Measurements from ENCODE around the gene TLE3.
A peak's percentile ranks its signal among the peaks of the same experiment; 100 is the strongest.

The TLE3 gene

DNA sequence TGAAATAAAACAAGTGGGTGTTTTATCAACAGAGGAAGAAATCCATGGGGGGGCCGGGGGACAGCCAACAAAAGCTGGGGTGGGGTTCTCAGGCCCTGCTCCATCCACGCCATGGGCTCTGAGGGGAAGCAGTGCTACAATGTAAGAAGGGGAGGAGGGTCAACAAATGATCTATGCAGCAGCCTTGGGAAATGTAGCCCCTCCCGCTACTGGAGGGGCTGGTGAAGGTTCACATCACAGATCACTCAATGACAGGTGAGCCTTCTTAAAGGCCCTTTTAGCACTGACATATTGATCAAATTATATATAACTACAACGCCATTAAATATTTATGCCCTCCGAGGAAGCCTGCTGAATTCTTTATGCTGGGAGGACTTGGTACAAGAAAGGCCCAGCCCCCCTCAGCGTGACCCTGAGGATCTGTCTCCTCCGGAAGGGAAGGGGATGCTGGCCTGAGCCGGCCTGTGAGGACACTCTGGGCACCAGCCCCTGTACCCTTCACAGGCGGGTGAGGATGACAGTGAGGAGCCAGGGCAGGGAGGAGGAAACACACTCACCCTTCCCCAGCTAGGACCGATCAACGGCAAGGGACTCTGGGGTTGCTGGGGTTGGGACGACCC is 15.3 kb downstream of the TLE3 start:
- no peak for DNase-seq

DNA sequence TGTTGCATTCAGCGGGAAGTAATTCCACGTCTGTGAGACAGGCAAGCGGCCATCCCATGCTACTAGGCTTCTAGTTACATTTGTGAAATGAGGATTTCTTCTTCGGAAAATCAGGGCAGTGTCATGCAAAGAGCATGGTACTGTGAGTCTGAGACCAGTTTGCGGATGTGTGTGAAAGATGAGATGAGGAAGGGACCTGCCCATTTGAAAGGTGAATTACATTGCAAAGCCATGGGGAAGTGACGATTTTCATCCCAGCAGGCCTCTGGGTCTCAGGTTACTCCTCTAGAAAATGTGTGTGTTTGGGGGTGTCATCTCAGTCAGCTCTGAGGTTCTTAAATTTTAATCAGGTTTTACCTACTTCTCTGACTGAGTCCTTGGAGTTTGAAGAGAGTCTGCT is 16.1 kb downstream of the TLE3 start:
- no peak for DNase-seq

- no peak for DNase-seq
Observed at GRCh38 chr15:70080347-70080746, 17.4 kb downstream of the TLE3 start.

- DNase-seq: no peak
Observed at GRCh38 chr15:70079888-70080287, 17.8 kb downstream of the TLE3 start.

DNA sequence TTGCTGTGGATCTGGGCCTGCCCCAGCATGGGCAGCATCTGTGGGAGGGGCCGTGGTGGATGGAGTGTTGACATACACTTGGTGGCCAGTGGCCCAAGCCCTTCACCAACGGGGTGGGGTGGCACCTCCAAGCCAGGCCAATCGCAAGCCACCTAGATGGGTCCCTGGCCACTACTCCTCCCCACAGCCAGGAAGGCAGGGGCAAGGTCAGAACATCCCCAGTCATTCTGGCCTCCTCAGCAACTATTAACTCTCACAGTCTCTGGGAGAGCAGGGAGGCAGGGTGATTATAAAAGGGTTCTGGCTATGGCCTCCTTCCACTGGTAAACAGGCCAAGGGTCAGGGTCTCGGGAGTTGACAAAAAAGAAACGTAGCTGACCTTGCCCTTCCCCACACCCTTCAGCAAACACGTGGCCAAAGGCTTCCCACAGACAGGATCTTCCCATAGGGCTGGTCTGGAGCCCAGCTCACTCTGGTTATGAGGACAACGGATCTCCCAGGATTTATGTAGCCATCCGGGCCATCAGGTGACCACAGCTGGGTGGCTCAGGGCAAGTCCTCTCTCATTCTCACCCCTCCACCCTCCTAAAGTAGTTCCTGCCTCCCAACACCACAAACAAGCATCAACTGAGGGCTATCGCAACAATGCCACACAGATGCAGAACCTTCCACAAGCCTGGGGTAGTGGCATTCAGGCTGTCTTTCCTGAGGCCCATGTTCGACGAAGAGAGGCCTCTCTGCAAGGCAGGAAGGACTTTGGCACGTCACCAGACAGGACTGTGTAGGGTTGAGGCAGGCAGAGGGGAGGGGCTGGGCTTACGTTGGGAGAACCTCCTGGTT is 18.9 kb downstream of the TLE3 start:
- no peak for DNase-seq

DNA sequence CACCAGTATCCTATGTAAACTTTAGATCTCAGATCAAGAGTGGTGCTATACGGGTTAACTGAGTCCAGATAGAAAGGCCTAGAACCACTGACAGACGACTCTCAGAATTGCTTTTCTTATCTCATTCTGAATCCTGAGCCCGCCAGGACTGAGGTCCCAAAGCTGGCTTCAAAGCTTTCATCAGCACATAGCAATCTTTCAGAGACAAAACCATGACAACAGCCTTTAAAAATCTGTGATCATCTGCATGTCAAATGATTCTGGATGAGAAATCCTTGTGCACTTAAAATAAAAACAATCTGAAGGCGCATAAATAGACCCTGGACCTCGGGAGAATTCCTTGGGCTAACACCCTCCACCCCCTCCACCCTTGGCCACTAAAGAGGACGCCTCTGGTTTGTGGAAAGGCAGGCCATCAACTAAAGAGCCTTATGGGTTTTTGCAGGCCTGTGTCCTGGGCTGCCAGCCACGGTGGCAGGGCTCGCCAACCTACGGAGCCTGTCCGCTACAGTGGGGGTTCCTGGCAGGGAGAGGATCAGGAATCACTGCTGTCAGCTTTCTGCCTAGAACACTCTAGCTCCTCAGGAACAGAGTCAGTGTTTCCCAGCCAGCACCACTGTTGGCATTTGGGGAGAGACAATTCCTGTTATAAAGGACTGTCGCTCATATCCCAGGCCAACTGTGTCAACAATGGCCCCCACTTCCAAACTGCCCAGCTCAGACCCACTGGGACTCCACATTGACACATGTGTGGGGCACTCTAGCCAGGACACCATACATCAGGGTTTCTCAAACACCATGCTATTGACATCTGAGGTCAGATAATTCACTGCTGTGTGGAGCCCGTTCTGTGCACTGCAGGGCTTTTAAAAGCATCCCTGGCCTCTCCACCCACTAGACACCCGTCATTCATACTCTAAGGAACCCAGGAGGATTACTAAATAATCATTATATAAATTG is 20.2 kb downstream of the TLE3 start:
- DNase-seq: no peak

- no peak for DNase-seq
Observed at GRCh38 chr15:70074380-70074779, 23.3 kb downstream of the TLE3 start.

DNA sequence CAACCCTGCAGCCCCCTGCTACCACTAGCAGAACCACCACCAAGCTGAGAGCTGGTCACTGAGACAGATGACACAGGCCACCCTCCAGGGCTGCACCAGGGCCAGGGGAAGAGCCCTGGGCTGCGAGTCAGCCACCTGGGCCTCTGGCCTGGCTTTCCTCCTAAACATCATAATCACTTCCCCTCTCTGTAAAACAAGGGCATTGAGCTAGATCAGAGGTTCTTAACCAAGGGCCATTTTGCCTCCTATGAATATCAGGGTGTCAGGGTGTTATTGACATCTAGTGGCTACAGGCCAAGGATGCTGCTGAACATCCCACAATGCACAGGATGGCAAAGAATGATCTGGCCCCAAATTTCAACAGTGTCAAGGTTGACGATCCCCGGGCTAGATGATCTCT is 25.2 kb downstream of the TLE3 start:
- DNase-seq: no peak

- no peak for DNase-seq
Observed at GRCh38 chr15:70071799-70072198, 25.9 kb downstream of the TLE3 start.

GRCh38 chr15:70069716-70070115 is 28.0 kb downstream of the TLE3 start:
- DNase-seq: no peak

DNA sequence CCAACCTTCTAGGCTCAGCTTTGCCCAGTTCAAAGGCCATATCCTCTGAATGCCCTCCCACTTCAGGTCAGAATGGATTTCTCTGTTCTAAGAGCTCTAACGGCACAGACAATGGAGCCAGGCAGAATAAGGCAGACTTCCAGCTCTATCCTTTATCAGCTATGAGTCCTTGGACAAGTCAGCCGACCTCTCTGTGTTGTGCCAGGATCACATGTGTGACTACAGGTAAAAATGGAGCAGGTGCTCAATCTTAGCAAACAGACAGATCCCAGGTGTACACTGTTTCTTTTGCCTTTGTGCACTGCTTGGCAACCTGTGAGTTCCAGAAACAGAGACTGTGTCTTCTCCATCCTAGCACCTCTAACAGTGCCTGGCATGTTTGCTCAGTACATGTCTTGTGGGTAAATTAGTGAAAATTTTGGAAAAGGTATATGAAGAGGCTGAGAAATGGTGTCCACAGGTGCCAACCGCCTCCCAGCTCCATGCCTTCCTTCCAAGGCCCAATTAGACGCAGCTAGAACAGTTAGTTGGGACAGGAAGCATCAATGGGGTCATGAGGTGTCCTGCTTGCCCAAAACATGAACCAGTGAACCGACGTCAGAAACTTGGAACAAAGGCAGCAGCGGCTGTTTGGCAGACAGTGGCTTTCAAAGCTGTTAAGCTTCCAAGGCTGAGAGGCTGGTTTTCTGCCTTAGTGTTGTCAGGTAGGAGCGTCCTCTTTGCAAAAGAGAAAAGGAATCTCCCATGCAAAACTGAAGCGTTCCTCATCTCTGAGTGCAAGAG is 28.7 kb downstream of the TLE3 start:
- DNase-seq: no peak

DNA sequence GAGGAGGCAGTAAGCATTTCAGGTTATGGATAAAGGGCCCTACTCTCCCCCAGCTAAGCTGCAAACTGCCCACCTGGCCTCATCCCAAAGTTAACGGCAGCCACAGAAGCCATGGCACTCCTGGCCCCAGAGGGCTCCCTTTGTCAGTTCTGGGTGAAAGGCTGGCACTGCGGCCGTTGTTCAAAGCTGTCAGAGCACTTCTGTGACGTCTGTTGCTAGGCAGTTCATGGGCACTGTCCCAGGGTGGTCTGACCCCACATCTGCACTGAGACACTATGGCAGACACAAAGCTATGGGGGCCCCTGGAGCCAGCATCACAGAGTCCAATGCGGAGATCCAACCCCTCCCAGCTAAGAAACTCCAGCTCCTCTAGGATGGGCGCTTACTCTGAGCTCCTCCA is 30.0 kb downstream of the TLE3 start:
- DNase-seq: no peak

DNA sequence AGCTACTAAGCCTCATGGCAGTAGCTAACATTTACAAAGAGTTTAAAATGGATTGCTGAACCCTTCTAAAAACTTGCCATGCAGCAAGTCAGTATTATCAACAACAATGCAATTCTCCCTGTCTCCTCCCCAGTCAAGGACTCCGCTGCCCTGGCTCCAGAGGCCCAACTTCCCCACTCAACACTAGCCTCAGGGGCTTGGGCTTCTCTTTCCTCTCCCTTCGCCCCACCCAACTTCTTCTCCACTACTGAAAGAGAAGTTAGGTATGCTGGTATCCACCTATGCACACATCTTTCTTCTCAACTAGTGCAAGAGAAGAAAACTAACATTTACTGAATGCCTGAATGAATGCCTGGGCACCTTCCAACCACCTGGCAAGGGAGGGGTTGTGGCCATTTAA is 30.7 kb downstream of the TLE3 start:
- no peak for DNase-seq

- DNase-seq: no peak
Observed at GRCh38 chr15:70066447-70066846, 31.3 kb downstream of the TLE3 start.

GRCh38 chr15:70066004-70066403 is 31.7 kb downstream of the TLE3 start:
- DNase-seq: no peak

DNA sequence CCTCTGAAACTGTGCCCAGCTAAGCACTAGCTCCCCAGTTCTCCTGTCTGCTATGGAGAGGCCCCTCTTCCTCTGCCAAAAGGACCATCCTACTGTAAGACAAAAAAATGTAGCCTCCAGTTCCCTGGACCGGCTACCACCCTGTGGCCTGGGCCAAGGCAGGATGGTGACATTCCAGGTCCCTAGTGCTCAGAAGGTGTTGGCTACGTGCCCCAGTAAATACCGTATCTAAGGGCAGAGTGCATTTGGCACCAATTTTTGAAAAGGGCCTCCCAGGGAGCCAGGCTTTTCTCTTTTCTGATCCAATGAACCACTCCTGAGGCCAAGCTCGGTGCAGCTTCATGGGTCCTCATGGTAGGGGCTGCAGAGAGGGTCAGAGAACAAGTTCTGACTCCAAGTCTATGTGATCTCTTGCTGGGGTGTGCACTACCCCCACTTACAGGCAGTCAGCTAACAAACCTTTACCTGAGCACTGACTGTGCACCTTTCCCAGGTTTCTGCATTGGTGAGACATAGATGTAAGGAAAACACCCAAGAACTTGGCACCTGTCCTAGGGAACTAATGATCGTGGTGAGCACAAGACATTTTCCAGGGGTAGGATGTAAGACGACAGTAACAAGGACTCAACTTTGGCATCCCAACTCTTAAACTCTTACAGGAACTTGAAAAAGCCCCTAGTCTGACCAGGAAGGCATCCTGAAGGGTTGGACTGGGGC is 32.6 kb downstream of the TLE3 start:
- no peak for DNase-seq

DNA sequence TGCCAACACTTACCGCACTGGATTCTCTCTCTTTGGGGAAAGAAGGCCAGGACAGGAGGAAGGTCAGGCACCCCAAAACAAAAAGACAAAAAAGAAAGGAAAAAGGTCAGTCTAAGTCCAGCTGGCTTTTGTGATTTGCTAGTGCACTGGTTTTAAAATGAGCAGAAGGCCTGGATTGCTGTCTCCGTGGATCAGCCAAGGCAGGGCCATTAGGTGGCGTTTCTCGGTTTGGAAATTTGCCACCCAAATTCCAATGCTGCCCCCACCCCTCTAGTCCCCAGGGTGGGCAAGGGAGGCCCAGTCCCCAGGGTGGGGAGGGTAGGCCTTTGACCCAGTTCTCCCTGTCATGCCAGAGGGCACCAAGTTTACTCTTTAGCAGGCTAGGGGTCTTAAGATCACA is 33.3 kb downstream of the TLE3 start:
- DNase-seq: no peak

- no peak for DNase-seq
Observed at GRCh38 chr15:70063980-70064379, 33.7 kb downstream of the TLE3 start.

- no peak for DNase-seq
Observed at GRCh38 chr15:70063261-70063925, 34.3 kb downstream of the TLE3 start.

GRCh38 chr15:70062321-70062956 is 35.3 kb downstream of the TLE3 start:
- peak; percentile 9 for DNase-seq
